CD14-positive monocyte (primary cell): ENCODE data around the gene PRKN. TPM values are rescaled to one million over a fixed set of nuclear protein-coding genes. Genes with fewer than 3 reads are reported as not detected.

Experiments
- DNase-seq, 3 donors: peaks; one replicate each; pipeline ENCODE4 v3.0.0-alpha.2; 2011 to 2022
- H2AFZ ChIP-seq: 2 replicates; pipeline ENCODE4 v1.6.0; 2012; ENCODE audit warnings: mild to moderate bottlenecking, low read depth, low read length, inconsistent platforms; ENCODE audit not compliant: insufficient read depth, poor library complexity, severe bottlenecking
- H3K27ac ChIP-seq, 2 donors: 1 replicate in 1 of 2; 2 replicates in 1 of 2; pipeline ENCODE4 v1.5.1; 2012 to 2013; ENCODE audit warnings: low read length in 2 of 2, control low read depth in 1 of 2, inconsistent platforms in 1 of 2, low read depth in 1 of 2, mild to moderate bottlenecking in 1 of 2
- H3K27me3 ChIP-seq, 2 donors: one replicate each; pipeline versions ENCODE4 v1.6.0 to v1.6.1; 2011 to 2013; ENCODE audit warnings: low read length in 2 of 2; ENCODE audit not compliant: control insufficient read depth in 2 of 2, insufficient read depth in 2 of 2
- H3K36me3 ChIP-seq, 2 donors: replicated peaks in 1 of 2; 1 replicate in 1 of 2; 2 replicates in 1 of 2; pipeline versions ENCODE4 v1.5.1 to v1.6.1; 2012 to 2013; ENCODE audit warnings: low read length in 2 of 2, control low read depth in 1 of 2, inconsistent platforms in 1 of 2, mild to moderate bottlenecking in 1 of 2; ENCODE audit not compliant: insufficient read depth in 2 of 2, control insufficient read depth in 1 of 2
- H3K4me1 ChIP-seq, 2 donors: 1 replicate in 1 of 2; 2 replicates in 1 of 2; pipeline versions ENCODE4 v1.5.1 to v1.6.1; 2012 to 2013; ENCODE audit warnings: low read length in 2 of 2, control low read depth in 1 of 2, inconsistent platforms in 1 of 2, mild to moderate bottlenecking in 1 of 2, moderate library complexity in 1 of 2; ENCODE audit not compliant: insufficient read depth in 2 of 2, control insufficient read depth in 1 of 2
- H3K4me2 ChIP-seq: replicated peaks from 2 replicates; pipeline ENCODE3; 2012; ENCODE audit warnings: low read length, moderate library complexity, mild to moderate bottlenecking; ENCODE audit not compliant: poor library complexity, severe bottlenecking; ENCODE audit errors: extremely low read depth
- H3K4me3 ChIP-seq, 3 experiments: fragments of 200-600 bp in 1 of 3; sonication (generic) in 1 of 3; replicated peaks in 1 of 3; 1 replicate in 2 of 3; 2 replicates in 1 of 3; pipeline ENCODE4 v1.5.1; 2011 to 2013; ENCODE audit warnings: low read length in 3 of 3, mild to moderate bottlenecking in 3 of 3, control low read depth in 2 of 3, low read depth in 2 of 3, inconsistent platforms in 1 of 3, moderate library complexity in 1 of 3
- H3K79me2 ChIP-seq: 2 replicates; pipeline ENCODE4 v1.6.0; 2012; ENCODE audit warnings: mild to moderate bottlenecking, control low read depth, inconsistent platforms, low read length, moderate library complexity; ENCODE audit not compliant: insufficient read depth
- H3K9ac ChIP-seq: 2 replicates; pipeline ENCODE4 v1.6.0; 2017; ENCODE audit warnings: low read length, mild to moderate bottlenecking; ENCODE audit not compliant: insufficient read depth, poor library complexity, severe bottlenecking
- H3K9me3 ChIP-seq, 2 donors: replicated peaks in 1 of 2; 1 replicate in 1 of 2; 2 replicates in 1 of 2; pipeline versions ENCODE4 v1.5.1 to v1.6.1; 2012 to 2013; ENCODE audit warnings: low read length in 2 of 2, control low read depth in 1 of 2; ENCODE audit not compliant: control insufficient read depth in 1 of 2, insufficient read depth in 1 of 2
- H4K20me1 ChIP-seq: 2 replicates; pipeline ENCODE4 v1.6.0; 2012; ENCODE audit warnings: mild to moderate bottlenecking, low read length, control low read depth, moderate library complexity; ENCODE audit not compliant: insufficient read depth
- H3K27ac Mint-ChIP-seq, 7 donors: one replicate each; pipeline ENCODE4 v1.8.0; 2020; ENCODE audit warnings: mild to moderate bottlenecking in 7 of 7, mixed read lengths in 7 of 7, moderate library complexity in 6 of 7, inconsistent platforms in 2 of 7
- H3K27me3 Mint-ChIP-seq, 3 donors: one replicate each; pipeline ENCODE4 v1.8.0; 2021 to 2022; ENCODE audit warnings: low read depth in 3 of 3, mild to moderate bottlenecking in 3 of 3, mixed read lengths in 3 of 3, moderate library complexity in 3 of 3, inconsistent platforms in 1 of 3
- H3K36me3 Mint-ChIP-seq, 2 donors: one replicate each; pipeline ENCODE4 v1.8.0; 2020; ENCODE audit warnings: mixed read lengths in 2 of 2, inconsistent platforms in 1 of 2, mild to moderate bottlenecking in 1 of 2
- H3K4me1 Mint-ChIP-seq: one replicate; pipeline ENCODE4 v1.8.0; 2020; ENCODE audit warnings: mild to moderate bottlenecking, mixed read lengths
- H3K4me3 Mint-ChIP-seq, 2 donors: one replicate each; pipeline ENCODE4 v1.8.0; 2020; ENCODE audit warnings: mild to moderate bottlenecking in 2 of 2, mixed read lengths in 2 of 2, moderate library complexity in 1 of 2
- H3K9me3 Mint-ChIP-seq, 7 donors: one replicate each; pipeline ENCODE4 v1.8.0; 2020 to 2022; ENCODE audit warnings: mixed read lengths in 7 of 7, mild to moderate bottlenecking in 6 of 7, moderate library complexity in 6 of 7, inconsistent platforms in 2 of 7
- WGBS: methylation state at CpG from one replicate; pipeline ENCODE4 v1.1.5; 2013; ENCODE audit warnings: missing lambda C conversion rate; ENCODE audit not compliant: insufficient coverage; 5-methylcytosine and 5-hydroxymethylcytosine counted together
- intact Hi-C, 2 donors: fragments of 100-400 bp; cut with micrococcal nuclease; formaldehyde crosslinking; loops; one replicate each; pipeline versions ENCODE4 v1.15.0 to v1.15.1; 2023
- polyA plus RNA-seq, 3 donors: library from polyadenylated mRNA; depleted of rRNA in 1 of 3; unstranded in 2 of 3; stranded (reverse) in 1 of 3; fragments of 300-500 nt in 2 of 3; fragments of >200 nt in 1 of 3; fragmentation: Illumina TruSeq in 2 of 3; gene quantifications; 1 replicate in 2 of 3; 2 replicates in 1 of 3; pipeline ENCODE4 v1.2.3, GENCODE V29; 2012 to 2021
- TF ChIP-seq, protein P1 (sequence below): fragments of 200-600 bp; IDR thresholded peaks from one replicate; pipeline ENCODE4 v1.8.0; 2022; ENCODE audit warnings: antibody characterized with exemption, mild to moderate bottlenecking

The PRKN gene
- polyA plus RNA-seq, 3 donors, result 0.19 to 0.21 TPM; not detected in 1

- no peak for DNase-seq
- H3K27ac Mint-ChIP-seq, result no peak overlapping the region
- 100% methylated on average over 2 of the region's 2 CpGs for WGBS
- Histone ChIP-seq H3K36me3 (no peaks in the 10 kb centered on the region), H3K9ac (no peak overlapping the region), H3K27me3 (no peaks in the 10 kb centered on the region), H3K9me3 (no peaks in the 10 kb centered on the region), H3K27ac (no peak overlapping the region), H3K79me2 (no peaks in the 10 kb centered on the region), H4K20me1 (no peaks in the 10 kb centered on the region), H3K4me1 (no peaks in the 10 kb centered on the region), H3K4me2 (no peak overlapping the region), H2AFZ (no peak overlapping the region), H3K4me3 (no peak overlapping the region)
- peaks cover 0 to 5% (median 0%) of the 10 kb centered on the region in 3 donors for H3K27me3 Mint-ChIP-seq
- H3K36me3 Mint-ChIP-seq, result no peaks in the 10 kb centered on the region
- intact Hi-C loops, result no loop called here
- peaks cover 0 to 2% (median 0%) of the 10 kb centered on the region in 7 donors for H3K9me3 Mint-ChIP-seq
- no peak overlapping the region for H3K4me3 Mint-ChIP-seq
- TF ChIP-seq, protein P1, sequence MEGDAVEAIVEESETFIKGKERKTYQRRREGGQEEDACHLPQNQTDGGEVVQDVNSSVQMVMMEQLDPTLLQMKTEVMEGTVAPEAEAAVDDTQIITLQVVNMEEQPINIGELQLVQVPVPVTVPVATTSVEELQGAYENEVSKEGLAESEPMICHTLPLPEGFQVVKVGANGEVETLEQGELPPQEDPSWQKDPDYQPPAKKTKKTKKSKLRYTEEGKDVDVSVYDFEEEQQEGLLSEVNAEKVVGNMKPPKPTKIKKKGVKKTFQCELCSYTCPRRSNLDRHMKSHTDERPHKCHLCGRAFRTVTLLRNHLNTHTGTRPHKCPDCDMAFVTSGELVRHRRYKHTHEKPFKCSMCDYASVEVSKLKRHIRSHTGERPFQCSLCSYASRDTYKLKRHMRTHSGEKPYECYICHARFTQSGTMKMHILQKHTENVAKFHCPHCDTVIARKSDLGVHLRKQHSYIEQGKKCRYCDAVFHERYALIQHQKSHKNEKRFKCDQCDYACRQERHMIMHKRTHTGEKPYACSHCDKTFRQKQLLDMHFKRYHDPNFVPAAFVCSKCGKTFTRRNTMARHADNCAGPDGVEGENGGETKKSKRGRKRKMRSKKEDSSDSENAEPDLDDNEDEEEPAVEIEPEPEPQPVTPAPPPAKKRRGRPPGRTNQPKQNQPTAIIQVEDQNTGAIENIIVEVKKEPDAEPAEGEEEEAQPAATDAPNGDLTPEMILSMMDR, result no peak
- H3K4me1 Mint-ChIP-seq, result no peaks in the 10 kb centered on the region
Observed at GRCh38 chr6:162644153-162644552, 83.4 kb downstream of the PRKN start.

DNA sequence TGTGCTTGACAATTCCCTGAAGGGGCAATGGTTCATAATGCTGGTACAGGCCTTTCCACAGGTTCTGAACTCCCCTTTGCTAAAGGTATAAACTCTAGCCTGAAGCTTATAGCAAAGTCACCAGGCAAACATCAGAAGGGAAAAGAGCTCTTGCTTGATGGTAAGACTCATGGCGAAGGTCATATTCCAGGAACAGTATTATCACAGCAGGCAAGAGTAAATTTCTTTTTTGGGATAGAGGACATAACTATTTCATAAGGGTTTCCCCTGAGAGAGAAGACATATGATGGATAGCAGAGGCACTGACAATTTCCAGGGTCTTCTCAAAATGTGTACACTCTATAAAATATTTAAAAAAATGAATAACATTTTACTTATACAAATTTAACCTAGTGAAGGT is 86.8 kb downstream of the PRKN start:
- WGBS, result 100% methylated on average over 1 of the region's 1 CpG
- H3K4me1 ChIP-seq, result no peaks in the 10 kb centered on the region
- H3K36me3 Mint-ChIP-seq, result no peaks in the 10 kb centered on the region
- H3K27ac ChIP-seq, result no peak overlapping the region
- H4K20me1 ChIP-seq, result no peaks in the 10 kb centered on the region
- intact Hi-C loops, result no loop called here
- no peaks in the 10 kb centered on the region for H3K36me3 ChIP-seq
- no peak for DNase-seq
- no peak overlapping the region for H3K27ac Mint-ChIP-seq
- TF ChIP-seq, protein P1, result no peak
- H3K9me3 Mint-ChIP-seq, result peaks cover 0 to 4% (median 0%) of the 10 kb centered on the region in 7 donors
- no peaks in the 10 kb centered on the region for H3K9me3 ChIP-seq
- no peak overlapping the region for H2AFZ ChIP-seq
- peaks cover 0 to 3% (median 0%) of the 10 kb centered on the region in 3 donors for H3K27me3 Mint-ChIP-seq
- H3K4me2 ChIP-seq, result no peak overlapping the region
- no peak overlapping the region for H3K4me3 ChIP-seq
- H3K9ac ChIP-seq, result no peak overlapping the region
- no peaks in the 10 kb centered on the region for H3K4me1 Mint-ChIP-seq
- no peaks in the 10 kb centered on the region for H3K79me2 ChIP-seq
- no peak overlapping the region for H3K4me3 Mint-ChIP-seq
- no peaks in the 10 kb centered on the region for H3K27me3 ChIP-seq
